Measurements from ENCODE around the gene MGAT3.
A peak's percentile ranks its signal among the peaks of the same experiment; 100 is the strongest.

The MGAT3 gene

DNA sequence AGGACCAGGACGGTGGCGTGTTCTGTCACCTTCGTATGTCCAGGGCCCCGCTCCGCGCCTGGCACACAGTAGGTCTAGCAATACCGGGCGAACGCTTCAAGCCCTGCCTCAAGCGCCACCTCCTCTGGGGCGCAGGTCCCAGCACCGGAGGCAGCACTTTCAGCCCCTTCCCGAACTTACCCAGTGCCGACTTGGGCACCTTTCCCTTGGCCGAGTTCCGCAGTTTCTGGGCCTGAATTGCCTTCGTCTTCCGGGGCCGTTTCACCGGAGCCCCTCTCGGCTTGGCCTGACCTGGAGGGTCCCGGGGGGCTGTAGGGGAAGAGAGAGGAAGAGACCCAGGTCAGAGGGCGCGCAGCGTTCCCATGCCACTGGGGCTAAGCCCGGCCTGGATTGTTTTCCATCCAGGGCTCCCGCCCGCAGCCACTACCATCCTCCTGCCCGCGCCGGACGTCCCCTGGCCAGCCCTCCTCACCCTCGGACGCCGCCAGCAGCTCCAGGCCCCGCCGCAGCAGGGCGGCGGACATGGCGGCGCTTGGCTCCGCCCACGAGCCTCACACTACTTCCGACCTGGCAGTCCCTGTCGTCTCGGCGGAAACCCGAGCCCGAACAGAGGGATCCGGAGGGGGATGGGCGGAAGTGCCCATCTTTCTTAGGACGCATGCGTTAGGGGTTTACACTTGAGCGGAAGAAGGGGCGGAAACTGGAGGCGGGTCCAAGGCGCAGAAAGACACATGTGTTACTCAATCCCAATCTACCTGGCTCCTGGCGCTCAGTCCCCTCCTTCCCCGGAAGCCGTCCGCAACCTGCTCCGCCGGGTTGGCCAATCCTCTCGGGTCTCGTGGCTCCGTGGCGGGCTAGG lies 75.6 kb downstream of the MGAT3 start, which contains the start of gene RPS19BP1:
TSS of gene RPS19BP1 (minus strand) at position 534 of the 859 bp plus-strand sequence. CDS start at position 524, 10 bp downstream.
- DNase-seq, result peak; percentile 99

DNA sequence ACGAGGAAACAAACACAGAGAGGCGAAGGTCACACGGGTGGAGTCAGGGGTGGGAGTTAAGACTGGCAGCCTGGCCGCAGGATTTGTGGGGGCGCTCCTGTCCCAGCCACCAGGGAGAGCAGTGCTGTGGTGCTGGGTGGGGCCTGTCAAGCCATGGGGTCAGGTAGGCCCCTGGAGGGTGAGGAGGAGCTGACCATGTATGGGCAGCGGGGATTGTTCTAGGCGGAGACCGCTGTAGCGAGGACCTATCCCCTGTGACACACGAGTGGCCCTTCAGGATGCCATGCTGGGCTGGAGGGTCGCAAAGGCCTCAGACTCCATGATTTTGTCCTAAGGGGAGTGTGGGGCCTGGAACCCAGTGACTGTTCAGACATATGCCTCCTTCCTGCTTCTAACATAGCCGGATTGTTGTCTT lies 77.3 kb downstream of the MGAT3 start:
- no peak for DNase-seq

DNA sequence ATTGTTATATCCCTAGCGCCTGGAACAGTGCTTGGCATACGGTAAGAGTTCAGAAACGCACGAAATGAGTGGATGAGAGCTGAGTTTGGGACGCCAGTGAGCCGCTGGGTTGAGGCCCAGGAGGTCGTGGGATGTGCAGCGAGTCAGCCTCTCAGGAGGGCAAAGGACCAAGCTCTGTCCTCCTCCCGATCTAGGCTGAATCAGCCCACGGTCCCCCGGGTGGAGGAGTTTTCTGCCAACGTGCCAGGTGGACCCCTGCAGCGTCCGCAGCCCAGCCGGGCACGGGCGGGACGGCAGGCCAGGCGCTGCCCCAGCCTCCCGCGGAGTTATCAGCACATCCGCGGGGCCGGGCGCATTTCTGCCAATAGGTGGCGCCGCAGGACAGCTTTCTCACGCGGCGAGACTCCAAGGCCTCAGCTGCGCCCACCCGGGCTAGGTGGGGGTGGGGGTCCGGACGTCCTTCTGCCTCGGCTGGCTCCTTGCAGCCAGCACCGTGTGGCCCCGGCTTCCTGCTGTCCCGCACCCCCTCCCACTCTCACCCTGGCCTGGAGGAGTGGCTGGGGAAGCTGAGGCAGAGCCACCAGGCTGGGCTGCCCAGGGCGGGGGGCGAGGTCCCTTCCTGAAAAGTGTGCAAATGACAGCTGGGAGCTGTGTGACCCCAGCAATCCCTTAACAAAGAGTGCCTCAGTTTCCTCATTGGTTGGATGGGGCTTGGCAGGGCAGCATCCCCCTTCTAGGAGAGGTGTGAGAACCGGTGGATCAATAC lies 78.0 kb downstream of the MGAT3 start:
- peak; percentile 72 for DNase-seq

DNA sequence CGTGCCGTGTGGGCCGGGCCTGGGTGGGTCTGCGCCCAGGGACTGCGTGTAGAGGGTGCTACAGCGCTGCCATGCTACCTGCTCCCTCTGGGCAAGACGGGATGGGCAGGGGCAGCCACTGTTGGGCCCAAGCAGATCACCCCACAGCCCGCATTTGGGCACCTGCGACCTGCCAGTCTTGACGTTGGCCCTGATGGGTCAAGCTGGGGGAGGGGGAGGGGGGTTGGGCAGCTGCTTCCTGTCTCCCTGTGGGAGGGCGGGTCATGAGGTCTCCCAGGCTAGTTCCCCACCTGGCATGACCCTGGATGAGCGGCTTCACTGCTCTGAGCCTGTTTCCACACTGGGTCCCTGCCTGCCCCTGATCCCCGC lies 78.5 kb downstream of the MGAT3 start:
- no peak for DNase-seq

DNA sequence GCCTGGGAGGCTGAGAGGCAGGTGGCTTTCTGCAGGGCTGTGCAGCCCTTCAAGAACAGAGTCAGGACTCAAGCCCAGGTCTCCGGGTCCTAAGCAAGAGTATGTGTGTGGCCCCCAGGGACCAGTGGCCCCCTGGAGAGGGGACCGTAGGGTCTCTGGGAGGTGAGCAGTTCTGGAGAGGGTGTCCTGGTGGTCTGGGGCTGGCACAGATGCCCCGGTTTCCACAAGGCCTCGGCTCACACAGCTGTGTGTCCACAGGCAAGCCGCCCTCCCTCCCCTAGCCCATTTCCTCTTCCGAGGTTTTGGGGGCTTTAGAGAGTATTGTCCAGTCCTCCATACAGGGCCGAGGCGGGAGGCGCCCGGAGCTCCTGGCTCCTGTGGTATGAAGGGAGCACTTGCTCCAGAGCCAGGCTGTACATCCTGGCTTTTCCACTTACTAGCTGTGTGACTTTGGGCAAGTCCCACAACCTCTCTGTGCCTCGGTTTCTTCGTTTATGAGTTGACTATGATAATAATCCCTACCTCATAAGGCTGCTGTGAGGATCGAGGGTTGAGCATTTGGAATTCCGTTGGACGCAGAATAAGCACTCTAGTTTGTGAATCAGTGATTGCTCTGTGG lies 79.1 kb downstream of the MGAT3 start:
- DNase-seq, result no peak

DNA sequence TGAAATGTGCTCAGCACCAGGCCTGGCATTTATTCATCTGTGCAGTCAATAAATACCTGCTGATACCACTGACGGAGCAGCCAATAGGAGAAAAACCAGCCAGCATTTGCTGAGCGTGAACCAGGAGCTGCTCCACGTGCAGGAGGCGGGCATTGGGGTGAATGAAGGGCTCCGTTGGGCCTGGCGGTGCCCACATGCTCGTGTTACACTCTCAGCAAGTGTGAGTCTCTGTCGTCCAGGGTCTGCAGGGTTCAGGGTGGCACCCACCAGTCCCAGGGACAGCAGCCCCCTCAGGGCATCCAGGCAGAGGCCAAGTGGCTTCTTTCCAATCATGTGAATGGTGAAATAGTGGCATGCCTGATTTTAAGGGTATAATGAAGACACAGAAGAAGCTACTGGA lies 79.9 kb downstream of the MGAT3 start:
- no peak for DNase-seq

DNA sequence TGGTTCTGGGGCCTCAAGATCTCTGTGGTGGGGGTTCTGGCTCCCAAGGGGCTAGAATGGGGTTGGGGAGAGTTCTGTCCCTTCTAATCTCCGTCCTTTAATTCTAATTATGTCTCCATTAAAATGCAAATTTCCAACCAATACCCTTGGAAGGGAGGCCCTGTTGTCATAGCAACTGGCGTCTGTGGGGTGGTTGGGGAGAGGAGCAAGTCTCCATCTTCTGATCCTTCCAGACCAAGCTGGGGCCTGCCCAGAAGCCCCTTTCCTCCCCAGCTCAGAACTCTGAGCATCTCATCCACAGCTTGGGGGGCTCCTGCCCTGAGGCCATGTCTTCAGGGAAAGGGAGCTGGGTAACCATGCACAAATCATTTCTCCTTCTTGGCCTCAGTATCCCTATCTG lies 81.2 kb downstream of the MGAT3 start:
- no peak for DNase-seq
